HepG2 (cell line): ENCODE measurements around the gene SHOX. TPM values are rescaled to one million over a fixed set of nuclear protein-coding genes. Genes with fewer than 3 reads are reported as not detected.
A peak's percentile ranks its signal among the peaks of the same experiment; 100 is the strongest.

ENCODE experiments used
- ATAC-seq: fragments of 200-7000 bp; cut with Tn5 transposase; 3 replicates; pipeline ENCODE4 v1.9.1; 2020; ENCODE audit warnings: mild to moderate bottlenecking, moderate library complexity
- BruUV-seq: library from RNA; stranded (reverse); fragments of 400-500 nt; replicated peaks from 2 replicates; lab custom pipeline; 2021; lab: Mats Ljungman, UMichigan
- CTCF ChIA-PET: fragments of 300-600 bp; formaldehyde crosslinking; extraction: SDS; loops from one replicate; lab custom pipeline; 2021; ENCODE audit warnings: low total read pairs, inconsistent platforms, low intra/inter-chr PET ratio; lab: Yijun Ruan, JAX
- POLR2A ChIA-PET: fragments of 350-600 bp; sonication (Branson Sonifier 250); formaldehyde crosslinking; loops from one replicate; lab custom pipeline; 2020; ENCODE audit warnings: antibody characterized with exemption, inconsistent platforms; lab: Yijun Ruan, JAX
- DNase-seq: peaks from one replicate; pipeline ENCODE4 v3.0.0-alpha.2; 2015; ENCODE audit warnings: low spot score
- FAIRE-seq: peaks from 3 replicates; lab custom pipeline; 2011; peaks lifted over from hg19 to GRCh38; lab: Jason Lieb, UNC
- H2AFZ ChIP-seq: one replicate; pipeline ENCODE4 v1.6.1; 2011; ENCODE audit warnings: low read length, inconsistent platforms
- H3K27ac ChIP-seq: fragments of 300-600 bp; 3 replicates; pipeline ENCODE4 v1.8.0; 2011; ENCODE audit warnings: mixed run types, mild to moderate bottlenecking, mixed read lengths, low read length, inconsistent platforms; ENCODE audit not compliant: insufficient read depth; ENCODE audit errors: extremely low read length
- H3K27me3 ChIP-seq, 2 experiments: fragments of 200-600 bp in 1 of 2; 2 replicates in 1 of 2; 3 replicates in 1 of 2; pipeline versions ENCODE4 v1.6.0 to v1.8.0; 2011; ENCODE audit warnings: low read length in 2 of 2, mild to moderate bottlenecking in 2 of 2, moderate library complexity in 2 of 2, inconsistent platforms in 1 of 2; ENCODE audit not compliant: insufficient read depth in 2 of 2, control insufficient read depth in 1 of 2
- H3K36me3 ChIP-seq, 2 experiments: fragments of 200-600 bp in 1 of 2; replicated peaks in 1 of 2; 2 replicates in 1 of 2; 3 replicates in 1 of 2; pipeline versions ENCODE4 v1.5.1 to v1.8.0; 2011; ENCODE audit warnings: low read length in 2 of 2, inconsistent platforms in 1 of 2; ENCODE audit not compliant: insufficient read depth in 2 of 2, control insufficient read depth in 1 of 2
- H3K4me1 ChIP-seq: 2 replicates; pipeline ENCODE4 v1.5.1; 2012; ENCODE audit warnings: low read length, inconsistent platforms; ENCODE audit not compliant: insufficient read depth
- H3K4me2 ChIP-seq: 2 replicates; pipeline ENCODE4 v1.6.0; 2011; ENCODE audit warnings: low read depth, low read length, inconsistent platforms
- H3K4me3 ChIP-seq, 3 experiments: fragments of 200-600 bp in 1 of 3; sonication (generic), shearing (Covaris generic) in 1 of 3; replicated peaks in 1 of 3; 2 replicates each; pipeline ENCODE4 v1.5.1; 2011 to 2016; ENCODE audit warnings: low read length in 3 of 3, inconsistent platforms in 2 of 3, low read depth in 2 of 3, mild to moderate bottlenecking in 2 of 3, control low read depth in 1 of 3, mixed read lengths in 1 of 3; ENCODE audit not compliant: insufficient read depth in 1 of 3
- H3K79me2 ChIP-seq: one replicate; pipeline ENCODE4 v1.6.1; 2011; ENCODE audit warnings: low read length, inconsistent platforms; ENCODE audit not compliant: insufficient read depth
- H3K9ac ChIP-seq: 2 replicates; pipeline ENCODE4 v1.6.0; 2011; ENCODE audit warnings: mild to moderate bottlenecking, low read depth, low read length, inconsistent platforms; ENCODE audit not compliant: insufficient read depth
- H3K9me3 ChIP-seq: 2 replicates; pipeline ENCODE4 v1.5.1; 2012; ENCODE audit warnings: mild to moderate bottlenecking, low read length
- H4K20me1 ChIP-seq: 2 replicates; pipeline ENCODE4 v1.6.0; 2011; ENCODE audit warnings: inconsistent platforms, mild to moderate bottlenecking, low read length, moderate library complexity; ENCODE audit not compliant: insufficient read depth
- DMAP1 ChIP-seq: IDR thresholded peaks from 2 replicates; pipeline ENCODE4 v1.6.1; 2016
- ERF ChIP-seq: IDR thresholded peaks from 2 replicates; pipeline ENCODE4 v1.6.1; 2018; ENCODE audit warnings: missing biosample characterization, missing genetic modification reagents
- HOXA7 ChIP-seq: sonication (generic); formaldehyde crosslinking; IDR thresholded peaks from 2 replicates; pipeline ENCODE4 v1.8.1; 2022; ENCODE audit warnings: mild to moderate bottlenecking, missing genetic modification reagents, moderate library complexity
- KLF6 ChIP-seq: IDR thresholded peaks from 2 replicates; pipeline ENCODE4 v1.8.0; 2016; ENCODE audit warnings: missing biosample characterization, missing genetic modification reagents
- MNT ChIP-seq: fragments of 450-650 bp; IDR thresholded peaks from 2 replicates; pipeline ENCODE4 v1.6.1; 2016
- SCMH1 ChIP-seq: sonication (generic); formaldehyde crosslinking; IDR thresholded peaks from 2 replicates; pipeline ENCODE4 v1.9.0; 2021; ENCODE audit warnings: missing genetic modification reagents, mild to moderate bottlenecking, borderline replicate concordance
- WGBS: methylation state at CpG from one replicate; pipeline ENCODE4 v1.1.6; 2017; ENCODE audit warnings: low lambda C conversion rate; 5-methylcytosine and 5-hydroxymethylcytosine counted together
- in situ Hi-C: cut with HindIII; loops from 2 replicates; pipeline ENCODE4 v1.10.0; 2017; ENCODE audit warnings: low pct_unique_long_range_greater_than_20kb; ENCODE audit not compliant: extremely low pct_ligation_motif_present
- intact Hi-C: fragments of 100-400 bp; cut with micrococcal nuclease; formaldehyde crosslinking; loops from one replicate; pipeline ENCODE4 v1.10.0; 2022; ENCODE audit not compliant: unreplicated experiment
- polyA plus RNA-seq, 8 experiments: library from polyadenylated mRNA; depleted of rRNA in 3 of 8; stranded (reverse) in 7 of 8; unstranded in 1 of 8; fragments of >200 nt; fragmentation: Illumina TruSeq in 4 of 8; extraction: Trizol in 4 of 8; gene quantifications; 2 replicates each; pipeline versions ENCODE4 v1.2.1 to v1.2.3, GENCODE V29; 2011 to 2016; ENCODE audit warnings: low read depth in 4 of 8, missing spikeins in 1 of 8, mixed read lengths in 1 of 8; ENCODE audit not compliant: insufficient read depth in 1 of 8
- total RNA-seq, 5 experiments: library from RNA; depleted of rRNA; stranded (reverse); fragments of >200 nt; fragmentation: Illumina TruSeq; extraction: Trizol; gene quantifications; 2 replicates each; pipeline ENCODE4 v1.2.3, GENCODE V29; 2016; ENCODE audit warnings: low read depth in 1 of 5

SHOX gene
- total and polyA plus RNA-seq, 2 of the 13 experiments (the other 11 are each of a cell fraction or from before 2014, with no cell fraction given), result not detected

GRCh38 chrX:682892-683291, 52.3 kb downstream of the SHOX start:
- Histone ChIP-seq H3K79me2 (no peaks in the 10 kb centered on the region), H4K20me1 (no peaks in the 10 kb centered on the region), H3K9me3 (no peaks in the 10 kb centered on the region), H3K9ac (no peak overlapping the region), H2AFZ (no peak overlapping the region), H3K36me3 (no peaks in the 10 kb centered on the region), H3K27me3 (peaks cover 0 to 7% of the 10 kb centered on the region in 2 experiments; a peak in 3 of 5 replicates), H3K4me3 (no peak overlapping the region), H3K4me2 (no peak overlapping the region), H3K4me1 (no peaks in the 10 kb centered on the region), H3K27ac (no peak overlapping the region)
- FAIRE-seq (no peak), ATAC-seq (no peak), DNase-seq (no peak)
- ChIA-PET POLR2A (no interaction called here), CTCF (no interaction called here)
- no TSS peak for BruUV-seq
- intact Hi-C loops (no loop called here), in situ Hi-C loops (no loop called here)
- TF ChIP-seq MNT, result peak; percentile 73
- no peak for TF ChIP-seq ERF (CRISPR knock-in tag)
- TF ChIP-seq KLF6 (CRISPR knock-in tag), result no peak
- WGBS, result 37% methylated on average over 7 of the region's 8 CpGs

- Histone ChIP-seq H3K4me2 (no peak overlapping the region), H3K79me2 (no peaks in the 10 kb centered on the region), H3K27me3 (peaks cover 0 to 7% of the 10 kb centered on the region in 2 experiments; a peak in 3 of 5 replicates), H3K36me3 (no peaks in the 10 kb centered on the region), H3K9me3 (no peaks in the 10 kb centered on the region), H3K9ac (no peak overlapping the region), H3K4me1 (no peaks in the 10 kb centered on the region), H3K4me3 (no peak overlapping the region), H2AFZ (no peak overlapping the region), H3K27ac (no peak overlapping the region), H4K20me1 (no peaks in the 10 kb centered on the region)
- FAIRE-seq (no peak), ATAC-seq (no peak), DNase-seq (no peak)
- in situ Hi-C loops, result no loop called here
- intact Hi-C loops, result no loop called here
- TF ChIP-seq DMAP1 (CRISPR knock-in tag) (no peak), SCMH1 (CRISPR knock-in tag) (no peak), HOXA7 (no peak)
- 44% methylated on average over 8 of the region's 8 CpGs for WGBS
- CTCF ChIA-PET, result no interaction called here
- BruUV-seq, result no TSS peak
- POLR2A ChIA-PET, result no interaction called here
These were observed 53.0 kb downstream of the SHOX start for GRCh38 chrX:683576-683975.
